Motor neuron (in vitro differentiated cells): ENCODE measurements around the gene PKIG. TPM values are rescaled to one million over a fixed set of nuclear protein-coding genes. Genes with fewer than 3 reads are reported as not detected.

Experiments used
- ATAC-seq, 8 experiments: fragments of 200-7000 bp; cut with Tn5 transposase; replicated peaks in 6 of 8; 2 replicates each; pipeline ENCODE4 v1.8.0; 2021; ENCODE audit warnings: mild to moderate bottlenecking in 8 of 8, moderate library complexity in 8 of 8
- H3K27ac ChIP-seq, 2 donors: fragments of 250-450 bp; sonication (Bioruptor Pico); 2 replicates each; pipeline ENCODE4 v1.9.0; 2021; ENCODE audit warnings: antibody characterized with exemption in 2 of 2, mild to moderate bottlenecking in 2 of 2, moderate library complexity in 1 of 2
- H3K4me1 ChIP-seq, 2 donors: fragments of 250-450 bp; sonication (Bioruptor Pico); replicated peaks in 1 of 2; 2 replicates each; pipeline ENCODE4 v1.6.1; 2021; ENCODE audit warnings: antibody characterized with exemption in 2 of 2, mild to moderate bottlenecking in 2 of 2, moderate library complexity in 1 of 2
- H3K4me3 ChIP-seq, 5 donors: fragments of 250-450 bp; sonication (Bioruptor Pico); 2 replicates each; pipeline ENCODE4 v1.9.0; 2021; ENCODE audit warnings: antibody characterized with exemption in 5 of 5, mild to moderate bottlenecking in 5 of 5, moderate library complexity in 4 of 5
- WGBS, 10 experiments: fragments of 450-650 bp; shearing (Covaris generic); methylation state at CpG; one replicate each; pipeline ENCODE4 v1.0.0; 2022; 5-methylcytosine and 5-hydroxymethylcytosine counted together
- in situ Hi-C, 9 experiments: fragments of 400-800 bp; cut with MboI; loops; one replicate each; pipeline ENCODE4 v1.15.0; 2021; ENCODE audit warnings: low sequenced_read_pairs in 9 of 9, low pct_unique_long_range_greater_than_20kb in 2 of 9; ENCODE audit not compliant: unreplicated experiment in 9 of 9
- total RNA-seq, 8 experiments: library from RNA; unstranded; fragments of 300-600 nt; gene quantifications; 2 replicates each; pipeline versions ENCODE4 v1.2.3 to v1.2.4, GENCODE V29; 2022

The PKIG gene
- total RNA-seq, 8 experiments from 2014 or later: 16.5 to 92.6 (median 28.5) TPM

DNA sequence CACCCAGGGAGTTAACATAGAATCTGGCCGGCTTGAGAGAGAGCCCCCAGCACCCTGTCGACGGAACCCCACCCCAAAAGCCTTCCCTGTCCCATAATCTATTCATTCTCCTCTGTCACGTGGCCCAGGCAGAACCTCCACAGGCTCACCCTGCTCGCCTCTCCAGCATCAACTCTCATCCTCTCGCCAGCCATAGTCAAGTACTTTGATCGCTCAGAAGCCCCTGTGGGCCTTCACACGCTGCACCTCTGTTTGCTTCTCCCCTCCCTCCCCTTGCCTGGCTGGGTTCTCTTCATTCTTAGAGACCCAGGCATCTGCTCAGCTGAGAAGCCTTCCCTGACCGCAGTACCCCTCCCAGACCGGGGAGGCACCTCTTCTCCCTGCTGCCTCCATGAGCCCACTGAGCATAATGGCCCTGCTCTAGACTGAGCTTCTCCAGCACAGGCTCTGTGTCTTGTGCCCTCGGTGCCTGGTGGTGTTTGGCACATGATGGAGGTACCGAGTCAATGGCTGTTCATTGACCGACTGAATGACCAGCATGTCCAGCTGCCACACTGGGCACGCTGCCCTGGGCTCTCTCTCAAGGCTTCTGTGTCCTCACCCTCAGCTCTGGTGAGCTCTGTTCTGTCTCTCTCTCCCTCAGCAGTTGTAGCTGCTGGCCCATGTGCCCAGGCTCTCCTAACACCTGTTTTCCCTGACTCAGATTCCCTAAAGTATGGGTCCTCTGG is 33.7 kb downstream of the PKIG start:
- ATAC-seq: peak in 1 of 8 experiments; percentile 13
- H3K4me1 ChIP-seq: peaks cover 8 to 19% of the 10 kb centered on the region in 2 donors
- H3K4me3 ChIP-seq: no peak overlapping the region
- H3K27ac ChIP-seq: peak overlapping the region in 1 of 2 donors; percentile 69
- WGBS, 10 experiments: 71 to 100% (median 100%) methylated on average over 1 to 5 of the region's 14 CpGs; no CpG with 5 or more reads in 5 of the 10 experiments
- in situ Hi-C loops: loop anchor here in 3 of 9 experiments (25.0 kb wide), 3 partner anchors 104 to 229 kb away; partner anchors contain the start of genes TTPAL (in 2 of the 3) and SERINC3 (in 1 of the 3)

DNA sequence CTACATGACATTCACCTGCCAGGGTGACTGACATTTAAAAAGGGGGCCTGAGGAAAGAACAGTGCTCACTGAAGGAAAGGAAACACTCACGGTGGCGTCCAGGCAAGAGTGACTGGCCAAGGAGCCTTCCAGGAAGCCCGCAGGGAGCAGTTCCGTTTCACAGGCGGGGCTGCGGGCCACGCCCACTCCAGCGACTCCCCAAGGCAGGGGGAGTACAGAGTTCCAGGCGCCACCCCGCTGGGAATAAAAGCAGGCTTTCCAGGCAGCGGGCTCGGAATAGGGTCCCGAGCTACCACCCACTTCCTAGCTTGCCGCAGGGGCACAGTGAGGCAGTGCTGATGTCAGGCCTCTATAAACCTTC is 34.2 kb downstream of the PKIG start:
- peaks cover 8 to 19% of the 10 kb centered on the region in 2 donors for H3K4me1 ChIP-seq
- H3K4me3 ChIP-seq: no peak overlapping the region
- no peak overlapping the region for H3K27ac ChIP-seq
- ATAC-seq: peak in 3 of 8 experiments; percentile 49 to 75 (median 73)
- in situ Hi-C loops: loop anchor here in 3 of 9 experiments (25.0 kb wide), 3 partner anchors 104 to 229 kb away; partner anchors contain the start of genes TTPAL (in 2 of the 3) and SERINC3 (in 1 of the 3)
- WGBS, 10 experiments: 21 to 80% (median 61%) methylated on average over 1 to 9 of the region's 14 CpGs; no CpG with 5 or more reads in 4 of the 10 experiments

DNA sequence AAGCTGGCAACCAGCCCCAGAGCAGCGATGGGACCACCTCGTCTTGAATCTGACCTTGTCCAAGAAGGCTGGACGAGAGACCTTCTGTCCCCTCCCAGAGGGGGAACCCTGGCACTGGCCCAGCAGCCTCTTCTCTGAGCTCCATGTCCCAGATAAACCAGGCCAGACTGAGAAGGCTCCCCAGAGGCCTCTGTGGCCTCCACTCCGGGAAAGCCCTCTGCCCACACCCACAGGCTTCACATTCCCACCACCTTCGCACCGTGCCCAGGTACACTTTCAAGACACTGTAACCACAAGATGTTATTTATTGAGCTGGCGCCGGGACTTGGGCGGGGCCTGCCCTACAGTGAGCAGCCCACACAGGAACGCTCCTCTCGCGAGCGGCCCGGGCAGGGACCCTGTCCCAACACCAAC is 35.9 kb downstream of the PKIG start:
- Histone ChIP-seq H3K4me3 (no peak overlapping the region), H3K27ac (no peak overlapping the region), H3K4me1 (peaks cover 8 to 19% of the 10 kb centered on the region in 2 donors)
- in situ Hi-C loops: loop anchor here in 3 of 9 experiments (25.0 kb wide), 3 partner anchors 106 to 231 kb away; partner anchors contain the start of genes TTPAL (in 2 of the 3) and SERINC3 (in 1 of the 3)
- no peak for ATAC-seq
- WGBS, 10 experiments: 92 to 100% (median 100%) methylated on average over 2 to 10 of the region's 14 CpGs; no CpG with 5 or more reads in 4 of the 10 experiments

DNA sequence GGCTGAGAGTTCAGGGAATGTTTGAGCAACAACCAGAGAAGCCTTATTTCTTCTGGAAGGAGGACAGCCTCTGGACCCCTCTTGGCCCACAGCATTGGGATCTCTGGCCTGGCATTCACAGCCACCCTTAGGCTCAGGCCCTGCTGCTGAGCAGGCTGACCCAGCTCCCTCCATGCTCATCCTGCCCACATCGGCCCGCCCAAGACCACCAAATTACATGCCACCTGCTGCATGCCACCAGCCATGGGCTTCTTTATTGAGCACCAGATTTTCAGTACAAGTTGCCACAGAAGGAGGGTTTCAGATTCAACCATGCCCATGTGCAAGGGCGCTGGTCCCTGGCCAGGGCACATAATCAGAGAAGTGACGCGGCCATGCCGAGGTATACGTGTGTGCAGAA is 36.9 kb downstream of the PKIG start:
- Histone ChIP-seq H3K4me3 (no peak overlapping the region), H3K27ac (no peak overlapping the region), H3K4me1 (peaks cover 8 to 19% of the 10 kb centered on the region in 2 donors)
- no peak for ATAC-seq
- in situ Hi-C loops: loop anchor here in 3 of 9 experiments (25.0 kb wide), 3 partner anchors 107 to 232 kb away; partner anchors contain the start of genes TTPAL (in 2 of the 3) and SERINC3 (in 1 of the 3)
- WGBS, 10 experiments: 93 to 100% (median 100%) methylated on average over 1 to 3 of the region's 7 CpGs; no CpG with 5 or more reads in 6 of the 10 experiments

DNA sequence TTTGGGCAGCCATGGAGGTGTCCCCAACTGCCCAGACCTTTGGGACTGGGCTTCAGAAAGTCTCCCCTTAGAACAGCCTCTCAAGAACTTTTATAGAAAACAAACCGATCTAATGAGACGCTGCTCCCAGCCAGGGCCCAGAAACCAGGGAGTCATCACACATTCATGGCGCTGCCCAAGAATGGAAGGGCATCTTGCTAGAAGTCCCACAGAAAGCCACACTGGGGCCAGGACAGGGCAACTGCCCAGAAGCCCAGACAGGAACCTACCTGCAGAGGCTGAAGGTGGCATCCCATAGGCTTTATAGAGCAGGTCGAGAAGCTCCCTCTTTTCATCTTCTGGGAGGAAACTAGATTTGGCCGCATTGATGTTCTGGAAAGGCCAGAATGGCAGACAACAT is 37.7 kb downstream of the PKIG start:
- in situ Hi-C loops: loop anchor here in 3 of 9 experiments (25.0 kb wide), 3 partner anchors 108 to 233 kb away; partner anchors contain the start of genes TTPAL (in 2 of the 3) and SERINC3 (in 1 of the 3)
- no peak for ATAC-seq
- WGBS, 10 experiments: 40 to 100% (median 100%) methylated on average over 1 to 5 of the region's 5 CpGs
- H3K4me1 ChIP-seq: peaks cover 5 to 15% of the 10 kb centered on the region in 2 donors
- H3K27ac ChIP-seq: no peak overlapping the region
- H3K4me3 ChIP-seq: no peak overlapping the region

DNA sequence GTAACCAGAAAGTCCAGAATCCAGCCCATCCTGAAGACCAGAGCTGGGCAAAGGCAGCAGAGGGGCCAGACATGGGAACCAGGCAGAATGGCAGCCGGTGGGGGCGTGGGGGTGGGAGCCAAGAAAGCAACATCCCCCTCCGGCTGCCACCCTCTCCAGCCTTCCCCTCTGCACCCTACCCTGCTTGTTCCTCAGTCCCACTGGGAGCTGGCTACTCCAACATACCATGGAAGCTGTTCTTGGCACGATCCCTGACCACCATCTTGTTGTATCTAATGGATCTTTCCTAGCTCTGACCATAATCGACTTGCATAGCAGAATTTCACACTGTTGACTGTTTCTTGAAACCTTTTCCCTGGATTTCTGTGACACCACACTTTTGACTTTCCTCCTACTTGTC is 38.9 kb downstream of the PKIG start:
- 80 to 100% (median 100%) methylated on average over 1 to 2 of the region's 5 CpGs; no CpG with 5 or more reads in 4 of the 10 experiments for WGBS, 10 experiments

DNA sequence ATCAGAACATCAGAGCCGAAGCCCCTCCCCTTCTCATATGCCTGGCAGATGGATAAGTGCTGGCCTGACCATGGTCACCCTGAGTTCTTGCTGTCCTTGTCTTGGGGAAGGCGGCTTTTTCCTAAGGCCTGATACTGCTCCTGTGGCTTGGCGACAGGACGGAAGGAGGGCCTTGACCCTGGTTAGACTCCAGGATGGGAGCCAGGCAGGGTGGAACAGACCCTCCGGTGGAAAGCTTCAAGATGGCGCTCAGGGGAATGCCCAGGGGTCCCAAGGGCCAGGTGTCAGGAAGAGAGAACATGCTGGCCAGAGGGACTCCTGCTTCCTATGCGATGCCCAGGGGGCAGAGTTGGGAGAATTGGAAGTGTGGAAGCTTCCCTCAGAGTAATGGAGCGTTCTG is 39.6 kb downstream of the PKIG start:
- H3K4me3 ChIP-seq: no peak overlapping the region
- no peaks in the 10 kb centered on the region for H3K4me1 ChIP-seq
- in situ Hi-C loops: loop anchor here in 3 of 9 experiments (25.0 kb wide), 3 partner anchors 110 to 235 kb away; partner anchors contain the start of genes TTPAL (in 2 of the 3) and SERINC3 (in 1 of the 3)
- WGBS, 10 experiments: 83 to 100% (median 98%) methylated on average over 1 to 6 of the region's 8 CpGs; no CpG with 5 or more reads in 5 of the 10 experiments
- H3K27ac ChIP-seq: no peak overlapping the region
- ATAC-seq: no peak

More for the DNA sequence above, 38.9 kb downstream of the PKIG start:
- no peak overlapping the region for H3K27ac ChIP-seq
- ATAC-seq: no peak
- no peak overlapping the region for H3K4me3 ChIP-seq
- in situ Hi-C loops: loop anchor here in 3 of 9 experiments (25.0 kb wide), 3 partner anchors 109 to 234 kb away; partner anchors contain the start of genes TTPAL (in 2 of the 3) and SERINC3 (in 1 of the 3)
- H3K4me1 ChIP-seq: peaks cover 0 to 2% of the 10 kb centered on the region in 2 donors

DNA sequence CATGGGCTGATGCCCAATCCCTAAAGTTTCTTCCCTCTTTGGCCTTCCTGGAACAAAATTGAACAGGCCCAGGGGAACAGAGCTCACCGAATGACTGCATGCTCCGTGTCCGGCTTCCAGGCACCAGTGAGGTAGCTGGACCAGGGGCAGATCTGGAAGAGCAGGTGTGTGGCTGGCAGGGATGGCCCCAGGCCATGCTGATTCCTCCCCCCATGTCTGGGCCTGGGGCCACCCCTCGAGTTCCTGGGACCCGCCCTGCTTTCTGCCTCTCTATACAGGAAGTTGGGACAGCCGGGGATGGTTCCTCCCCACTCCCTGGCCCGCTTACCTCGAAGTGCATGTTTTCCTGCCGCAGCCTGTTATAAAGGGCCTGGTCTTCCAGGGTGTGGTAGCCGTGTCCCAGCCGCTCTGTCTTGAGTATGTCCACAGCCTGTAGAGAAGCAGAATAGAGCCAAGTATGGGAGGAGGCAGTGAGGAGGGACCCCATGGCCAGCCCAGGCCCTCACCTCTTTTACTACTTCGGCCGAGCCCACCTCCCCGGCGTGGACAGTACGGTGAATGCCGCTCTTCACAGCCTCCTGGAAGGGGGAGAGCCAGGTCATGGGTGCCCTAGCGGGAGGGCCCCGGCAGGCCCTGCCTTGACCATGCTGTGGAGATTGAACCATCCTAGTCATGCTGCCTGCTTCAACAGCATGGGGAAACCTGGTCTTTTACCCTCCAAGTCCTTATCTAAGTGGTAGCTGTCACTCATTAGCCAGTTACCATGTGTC is 40.3 kb downstream of the PKIG start:
- no peak overlapping the region for H3K4me3 ChIP-seq
- H3K4me1 ChIP-seq: no peaks in the 10 kb centered on the region
- 97 to 100% (median 97%) methylated on average over 1 to 17 of the region's 19 CpGs; no CpG with 5 or more reads in 5 of the 10 experiments for WGBS, 10 experiments
- peak in 1 of 8 experiments; percentile 5 for ATAC-seq
- H3K27ac ChIP-seq: no peak overlapping the region
- in situ Hi-C loops: loop anchor here in 3 of 9 experiments (25.0 kb wide), 3 partner anchors 110 to 235 kb away; partner anchors contain the start of genes TTPAL (in 2 of the 3) and SERINC3 (in 1 of the 3)

DNA sequence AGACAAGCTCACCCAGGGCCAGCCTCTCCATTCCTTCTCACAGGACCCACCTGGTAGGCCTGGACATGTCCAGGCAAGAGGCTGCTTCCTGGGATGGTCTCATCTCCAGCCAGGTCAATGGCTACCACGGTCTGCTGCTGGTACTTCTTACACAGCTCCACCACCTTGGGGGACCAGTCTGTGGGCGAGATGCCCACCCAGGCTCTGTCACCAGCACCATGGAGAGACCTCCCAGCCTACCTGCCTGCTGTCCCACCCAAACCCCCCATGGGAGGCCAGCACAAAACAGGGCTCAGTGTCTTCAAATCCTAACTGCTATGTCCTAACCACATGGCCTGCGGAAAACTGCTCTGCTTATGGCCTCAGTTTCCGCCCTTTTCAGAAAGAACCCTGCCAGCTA is 41.8 kb downstream of the PKIG start:
- Histone ChIP-seq H3K27ac (no peak overlapping the region), H3K4me3 (no peak overlapping the region), H3K4me1 (no peaks in the 10 kb centered on the region)
- in situ Hi-C loops: loop anchor here in 3 of 9 experiments (25.0 kb wide), 3 partner anchors 112 to 237 kb away; partner anchors contain the start of genes TTPAL (in 2 of the 3) and SERINC3 (in 1 of the 3)
- 75 to 100% (median 90%) methylated on average over 1 to 4 of the region's 4 CpGs; no CpG with 5 or more reads in 5 of the 10 experiments for WGBS, 10 experiments
- ATAC-seq: no peak

DNA sequence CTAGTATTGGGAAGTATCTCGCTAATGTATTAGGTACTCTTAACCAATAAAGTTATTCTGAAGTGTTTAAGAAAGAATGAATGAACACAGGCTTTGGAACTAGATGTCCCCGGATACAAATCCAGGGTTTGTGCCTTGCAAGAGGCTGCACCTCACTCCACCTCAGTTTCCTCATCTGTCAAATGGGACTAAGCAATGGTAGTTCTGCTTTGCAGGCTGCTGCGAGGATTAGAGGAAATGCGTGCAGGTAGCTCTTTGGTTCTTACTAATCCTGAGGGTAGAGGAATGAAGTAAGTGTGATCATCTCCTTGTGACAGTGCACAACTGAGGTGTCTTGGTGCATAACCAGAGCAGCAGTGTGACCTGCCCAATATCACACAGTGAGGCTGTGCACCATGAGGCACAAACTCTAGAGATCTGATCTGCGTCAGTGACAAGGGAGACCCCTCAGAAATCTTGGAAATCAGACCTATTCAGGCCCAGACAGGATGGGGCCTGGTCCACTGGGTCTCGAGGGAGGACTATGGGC is 42.4 kb downstream of the PKIG start:
- H3K27ac ChIP-seq: no peak overlapping the region
- no peaks in the 10 kb centered on the region for H3K4me1 ChIP-seq
- in situ Hi-C loops: loop anchor here in 3 of 9 experiments (25.0 kb wide), 3 partner anchors 113 to 238 kb away; partner anchors contain the start of genes TTPAL (in 2 of the 3) and SERINC3 (in 1 of the 3)
- WGBS, 10 experiments: 77 to 97% (median 84%) methylated on average over 2 to 5 of the region's 6 CpGs; no CpG with 5 or more reads in 3 of the 10 experiments
- H3K4me3 ChIP-seq: no peak overlapping the region
- ATAC-seq: no peak

DNA sequence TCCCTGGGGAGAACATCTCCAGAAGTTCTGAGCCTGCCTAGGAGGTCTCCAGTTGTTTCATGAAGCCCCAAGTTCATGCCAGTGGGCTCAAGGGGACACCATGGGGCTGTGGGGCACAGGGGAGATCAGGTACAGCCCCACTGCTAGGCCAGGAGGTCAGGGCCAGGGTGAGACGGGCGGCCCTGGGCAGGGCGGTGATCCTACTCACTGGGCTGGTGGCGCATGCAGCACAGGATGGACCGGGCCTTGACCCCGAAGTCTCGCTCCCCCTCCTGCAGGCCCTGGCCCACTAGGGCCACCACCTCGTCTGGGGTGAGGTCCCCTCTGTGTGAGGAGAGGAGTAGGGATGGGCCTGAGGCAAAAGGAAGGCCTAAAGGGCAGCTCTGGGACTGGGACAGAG is 43.0 kb downstream of the PKIG start:
- no peak overlapping the region for H3K27ac ChIP-seq
- H3K4me3 ChIP-seq: no peak overlapping the region
- in situ Hi-C loops: no loop called here
- WGBS, 10 experiments: no CpG with 5 or more reads among the region's 8 CpGs
- ATAC-seq: no peak
- H3K4me1 ChIP-seq: no peaks in the 10 kb centered on the region

DNA sequence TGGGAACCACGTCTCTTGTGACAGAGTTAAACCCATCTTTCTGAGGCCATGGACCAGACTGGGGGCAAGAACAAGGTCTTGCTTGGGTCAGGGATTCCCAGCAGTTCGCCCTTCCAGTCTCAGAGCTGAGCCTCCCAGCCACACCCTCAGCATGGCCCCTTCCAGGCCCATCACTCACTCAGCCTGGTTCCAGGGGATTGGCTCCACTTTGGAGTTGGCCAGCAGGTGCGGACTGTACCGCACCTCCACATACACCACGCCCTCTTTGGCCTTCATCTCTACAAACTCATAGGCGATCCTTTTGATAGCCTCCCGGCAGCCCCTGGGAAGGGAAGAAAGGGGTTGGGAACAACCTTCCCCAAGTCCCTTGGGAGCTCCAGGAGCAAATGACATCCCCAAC is 43.9 kb downstream of the PKIG start:
- in situ Hi-C loops: no loop called here
- Histone ChIP-seq H3K4me1 (no peaks in the 10 kb centered on the region), H3K27ac (no peak overlapping the region), H3K4me3 (no peak overlapping the region)
- WGBS, 10 experiments: 60 to 94% (median 88%) methylated on average over 1 to 3 of the region's 7 CpGs; no CpG with 5 or more reads in 5 of the 10 experiments
- ATAC-seq: no peak
